Muscle of leg (tissue), 11 donors: ENCODE results near the gene IQCE. TPM values are rescaled to one million over a fixed set of nuclear protein-coding genes. Genes with fewer than 3 reads are reported as not detected.

ENCODE experiments used
- DNase-seq: peaks from one replicate; pipeline ENCODE4 v3.0.0; 2013
- H3K27ac ChIP-seq: one replicate; pipeline ENCODE4 v1.5.1; 2013; ENCODE audit warnings: mild to moderate bottlenecking, low read length, control low read depth
- H3K27me3 ChIP-seq: one replicate; pipeline ENCODE4 v1.6.1; 2013; ENCODE audit warnings: low read length; ENCODE audit not compliant: control insufficient read depth, insufficient read depth
- H3K36me3 ChIP-seq: one replicate; pipeline ENCODE4 v1.6.1; 2013; ENCODE audit warnings: low read length; ENCODE audit not compliant: control insufficient read depth, insufficient read depth
- H3K4me1 ChIP-seq: one replicate; pipeline ENCODE4 v1.6.1; 2013; ENCODE audit warnings: low read length; ENCODE audit not compliant: control insufficient read depth, insufficient read depth
- H3K4me3 ChIP-seq: one replicate; pipeline ENCODE4 v1.5.1; 2013; ENCODE audit warnings: low read length, control low read depth
- H3K9me3 ChIP-seq: replicated peaks from 2 replicates; pipeline ENCODE4 v1.6.1; 2013; ENCODE audit warnings: low read depth, low read length; ENCODE audit not compliant: control insufficient read depth
- WGBS: methylation state at CpG from one replicate; pipeline ENCODE4 v1.1.5; 2013; ENCODE audit warnings: missing lambda C conversion rate; ENCODE audit not compliant: insufficient coverage; 5-methylcytosine and 5-hydroxymethylcytosine counted together
- polyA plus RNA-seq, 8 donors: library from polyadenylated mRNA; unstranded; fragments of 120-200 nt; gene quantifications; one replicate each; pipeline versions ENCODE4 v1.2.1 to v1.2.3, GENCODE V29; 2013; ENCODE audit warnings: inconsistent platforms in 1 of 8, low replicate concordance in 1 of 8; ENCODE audit not compliant: insufficient read length in 8 of 8, insufficient read depth in 1 of 8
- total RNA-seq: library from RNA; stranded (reverse); fragments of 120-200 nt; gene quantifications from one replicate; pipeline ENCODE4 v1.2.4, GENCODE V29; 2013

The IQCE gene
- total and polyA plus RNA-seq, 9 donors = 4.7 to 9.6 (median 7.1) TPM

DNA sequence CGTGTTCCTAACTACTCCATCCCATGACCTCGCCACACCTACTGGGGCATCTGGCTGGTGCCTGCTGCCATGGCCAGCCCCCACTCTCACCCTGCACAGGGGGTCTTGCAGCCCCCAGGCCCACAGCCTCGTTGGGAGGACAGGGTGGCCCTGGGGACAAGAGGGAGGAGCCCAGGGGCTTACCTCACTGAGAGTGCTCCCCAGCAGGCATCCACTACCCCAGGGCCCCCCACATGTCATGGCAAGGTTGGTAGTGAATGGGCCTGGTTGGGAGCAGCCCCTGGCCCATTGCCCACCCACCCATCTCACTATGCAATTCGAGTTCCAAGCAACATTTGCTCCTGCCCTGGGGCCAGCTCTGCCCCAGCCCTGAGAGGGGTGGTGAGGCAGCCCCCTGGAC, 105.2 kb downstream of the IQCE start:
- Histone ChIP-seq H3K27me3 (peaks cover 18% of the 10 kb centered on the region), H3K9me3 (no peaks in the 10 kb centered on the region), H3K4me3 (no peak overlapping the region), H3K27ac (no peak overlapping the region), H3K4me1 (peaks cover 45% of the 10 kb centered on the region), H3K36me3 (peaks cover 29% of the 10 kb centered on the region)
- WGBS = 100% methylated on average over 1 of the region's 4 CpGs
- no peak for DNase-seq

Other genes with a start within 250 kb of the IQCE start
- gene SNX8, start 244.5 kb upstream of the IQCE start, total RNA-seq = 12.1 TPM
- 10 to 100 TPM; 14.8 to 29.3 (median 24.1) TPM for gene SNX8, start 244.5 kb upstream of the IQCE start, polyA plus RNA-seq
- gene EIF3B, start 204.2 kb upstream of the IQCE start, total RNA-seq = 94.4 TPM
- gene EIF3B, start 204.2 kb upstream of the IQCE start, polyA plus RNA-seq = 100 to 1,000 TPM in 4 of 8 donors, 10 to 100 TPM in 4; 92.7 to 116 (median 99.6) TPM
- gene CHST12, start 155.4 kb upstream of the IQCE start, total RNA-seq = 5.7 TPM
- 10 to 100 TPM in 6 of 8 donors, 1 to 10 TPM in 2; 9.0 to 13.8 (median 12.3) TPM for gene CHST12, start 155.4 kb upstream of the IQCE start, polyA plus RNA-seq
- gene GRIFIN, start 82.6 kb upstream of the IQCE start, total RNA-seq = not detected
- under 1 TPM in 1 of 8 donors, not detected in 7; 0.19 TPM for gene GRIFIN, start 82.6 kb upstream of the IQCE start, polyA plus RNA-seq
- gene LFNG, start 39.2 kb upstream of the IQCE start, total RNA-seq = 19.2 TPM
- gene LFNG, start 39.2 kb upstream of the IQCE start, polyA plus RNA-seq = 10 to 100 TPM; 17.7 to 30.8 (median 24.2) TPM
- 20.4 TPM for gene BRAT1, start 3.5 kb upstream of the IQCE start, total RNA-seq
- gene BRAT1, start 3.5 kb upstream of the IQCE start, polyA plus RNA-seq = 10 to 100 TPM; 17.8 to 28.5 (median 22.0) TPM
- gene TTYH3, start 73.0 kb downstream of the IQCE start, total RNA-seq = 21.1 TPM
- gene TTYH3, start 73.0 kb downstream of the IQCE start, polyA plus RNA-seq = 100 to 1,000 TPM in 6 of 8 donors, 10 to 100 TPM in 2; 58.4 to 136 (median 101) TPM
- 0.13 TPM for gene AMZ1, start 129.2 kb downstream of the IQCE start, total RNA-seq
- gene AMZ1, start 129.2 kb downstream of the IQCE start, polyA plus RNA-seq = under 1 TPM; 0.04 to 0.23 (median 0.16) TPM